ENCODE results near the gene NFATC2. TPM values are rescaled to one million over a fixed set of nuclear protein-coding genes. Genes with fewer than 3 reads are reported as not detected.

NFATC2 gene
- total RNA-seq, 1 experiment from 2014 or later: 6.3 TPM

- no peak for DNase-seq
- Histone ChIP-seq H3F3A (ENCODE audit: insufficient read depth, low read depth) (no peaks in the 10 kb centered on the region), H3K4me1 (replicated peaks; ENCODE audit: insufficient read depth) (no peaks in the 10 kb centered on the region), H3K9me3 (ENCODE audit: insufficient read depth, low read depth) (no peaks in the 10 kb centered on the region), H3K79me2 (ENCODE audit: low read depth) (no peaks in the 10 kb centered on the region), H3K4me3 (no peak overlapping the region), H3K27ac (no peak overlapping the region), H2AFZ (no peak overlapping the region), H3K4me2 (no peak overlapping the region), H3K27me3 (ENCODE audit: insufficient read depth, low read depth) (no peaks in the 10 kb centered on the region), H3K36me3 (ENCODE audit: low read depth) (0 out of 2 replicates have a peak, but pooled peaks cover 5% of the 10 kb centered on the region), H3K9me2 (ENCODE audit: insufficient read depth) (no peaks in the 10 kb centered on the region), H4K20me1 (ENCODE audit: insufficient read depth) (no peaks in the 10 kb centered on the region; the same call in 1 of the 2 replicates)
- ChIA-PET CTCF (no interaction called here), POLR2A (ENCODE audit: unreplicated experiment) (no interaction called here)
- no TSS peak for BruUV-seq (replicated peaks)
- intact Hi-C loops (cut with micrococcal nuclease; ENCODE audit: unreplicated experiment): no loop called here
- TF ChIP-seq CTCF (conservative IDR thresholded peaks at IDR 0.05) (no peak), EZH2 (IDR thresholded peaks at IDR 0.05; ENCODE audit: low read depth) (no peak)
These were observed 72.1 kb downstream of the NFATC2 start for GRCh38 chr20:51470499-51470820.

GRCh38 chr20:51469578-51470498, 72.7 kb downstream of the NFATC2 start:
- Histone ChIP-seq H3K27me3 (ENCODE audit: insufficient read depth, low read depth) (no peaks in the 10 kb centered on the region), H3K79me2 (ENCODE audit: low read depth) (no peaks in the 10 kb centered on the region), H3K9me2 (ENCODE audit: insufficient read depth) (no peaks in the 10 kb centered on the region), H3K36me3 (ENCODE audit: low read depth) (0 out of 2 replicates have a peak, but pooled peaks cover 5% of the 10 kb centered on the region), H3K4me2 (no peak overlapping the region), H3K9me3 (ENCODE audit: insufficient read depth, low read depth) (no peaks in the 10 kb centered on the region), H2AFZ (no peak overlapping the region), H4K20me1 (ENCODE audit: insufficient read depth) (no peaks in the 10 kb centered on the region; the same call in 1 of the 2 replicates), H3K27ac (no peak overlapping the region), H3F3A (ENCODE audit: insufficient read depth, low read depth) (no peaks in the 10 kb centered on the region), H3K4me1 (replicated peaks; ENCODE audit: insufficient read depth) (no peaks in the 10 kb centered on the region), H3K4me3 (no peak overlapping the region)
- BruUV-seq (replicated peaks): no TSS peak
- DNase-seq: no peak
- CTCF ChIA-PET: no interaction called here
- POLR2A ChIA-PET (ENCODE audit: unreplicated experiment): no interaction called here
- TF ChIP-seq CTCF (conservative IDR thresholded peaks at IDR 0.05): no peak
- intact Hi-C loops (cut with micrococcal nuclease; ENCODE audit: unreplicated experiment): no loop called here

DNA sequence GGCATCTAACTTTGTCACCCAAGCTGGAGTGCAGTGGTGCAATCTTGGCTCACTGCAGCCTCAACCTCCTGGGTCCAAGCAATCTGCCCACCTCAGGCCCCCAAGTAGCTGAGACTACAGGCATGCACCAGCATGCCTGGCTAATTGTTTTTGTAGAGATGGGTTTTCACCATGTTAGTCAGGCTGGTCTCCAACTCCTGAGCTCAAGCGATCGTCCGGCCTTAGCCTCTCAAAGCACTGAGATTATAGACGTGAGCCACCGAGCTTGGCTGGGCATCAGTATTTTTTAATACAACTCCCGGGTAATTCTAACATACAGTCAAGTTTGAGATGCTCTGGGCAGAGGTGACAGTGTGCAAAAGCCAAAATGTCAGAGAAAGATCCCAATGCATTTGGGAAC, 73.5 kb downstream of the NFATC2 start:
- ChIA-PET POLR2A (ENCODE audit: unreplicated experiment) (no interaction called here), CTCF (no interaction called here)
- H4K20me1 ChIP-seq (ENCODE audit: insufficient read depth): no peaks in the 10 kb centered on the region; the same call in 1 of the 2 replicates
- intact Hi-C loops (cut with micrococcal nuclease; ENCODE audit: unreplicated experiment): no loop called here
- H3K36me3 ChIP-seq (ENCODE audit: low read depth): 0 out of 2 replicates have a peak, but pooled peaks cover 5% of the 10 kb centered on the region
- H3K9me2 ChIP-seq (ENCODE audit: insufficient read depth): no peaks in the 10 kb centered on the region
- H3K9me3 ChIP-seq (ENCODE audit: insufficient read depth, low read depth): no peaks in the 10 kb centered on the region
- no TSS peak for BruUV-seq (replicated peaks)
- H3K4me3 ChIP-seq: no peak overlapping the region
- no peaks in the 10 kb centered on the region for H3F3A ChIP-seq (ENCODE audit: insufficient read depth, low read depth)
- no peak for DNase-seq
- no peaks in the 10 kb centered on the region for H3K27me3 ChIP-seq (ENCODE audit: insufficient read depth, low read depth)
- H2AFZ ChIP-seq: no peak overlapping the region
- H3K4me1 ChIP-seq (replicated peaks; ENCODE audit: insufficient read depth): no peaks in the 10 kb centered on the region
- TF ChIP-seq EZH2 (IDR thresholded peaks at IDR 0.05; ENCODE audit: low read depth): no peak
- TF ChIP-seq CTCF (conservative IDR thresholded peaks at IDR 0.05): no peak
- H3K79me2 ChIP-seq (ENCODE audit: low read depth): no peaks in the 10 kb centered on the region
- no peak overlapping the region for H3K27ac ChIP-seq
- no peak overlapping the region for H3K4me2 ChIP-seq

Data from PC-9 (cell line).